ENCODE data around the gene EGFL7. TPM values are rescaled to one million over a fixed set of nuclear protein-coding genes. Genes with fewer than 3 reads are reported as not detected.

Gene EGFL7
- total and polyA plus RNA-seq, 2 of the 8 experiments (the other 6 are each of a cell fraction or from before 2014, with no cell fraction given): 37.8 to 53.4 TPM

DNA sequence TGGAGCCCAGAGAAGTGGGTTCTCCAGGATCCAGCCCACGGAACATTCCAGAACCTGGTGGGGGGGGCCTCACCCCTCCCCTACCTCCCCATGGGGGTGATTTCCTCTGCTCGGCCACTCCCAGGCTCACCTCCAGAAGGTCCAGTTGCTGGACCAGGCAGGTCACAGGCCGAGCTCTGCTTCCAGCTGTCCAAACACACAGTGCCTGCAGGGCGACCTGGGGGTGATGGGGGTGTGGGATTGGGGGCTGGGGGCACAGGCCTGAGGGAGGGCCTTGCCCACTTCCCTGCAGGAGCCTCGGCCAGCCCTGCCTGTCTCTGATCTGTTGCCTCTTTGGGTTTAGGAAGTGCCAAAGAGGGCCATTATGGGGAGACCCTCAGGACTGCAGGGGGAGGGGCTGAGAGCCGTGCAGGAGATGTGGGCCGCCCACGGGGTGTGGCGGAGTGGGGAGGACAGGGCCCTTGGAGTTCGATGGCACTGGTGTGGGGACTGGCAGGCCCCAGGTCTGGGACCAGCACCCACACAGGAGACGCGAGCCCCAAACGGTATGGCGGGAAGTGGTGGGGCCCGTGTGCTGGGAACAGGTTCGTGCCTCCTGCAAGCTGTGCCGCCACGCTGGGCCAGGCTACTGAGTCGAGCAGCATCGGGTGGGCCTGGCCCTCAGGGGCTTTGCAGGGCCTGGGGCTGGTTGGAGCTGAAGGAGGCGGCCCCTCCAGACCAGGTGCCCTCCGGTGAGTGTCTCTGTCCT, 45.6 kb upstream of the EGFL7 start:
- Histone ChIP-seq H4K8ac (ENCODE audit: extremely low read depth, insufficient read depth, low read length) (no peak overlapping the region), H2BK20ac (ENCODE audit: low read length) (no peak overlapping the region), H3K56ac (replicated peaks; ENCODE audit: insufficient read length, low read depth, low read length) (no peak overlapping the region), H3K4ac (replicated peaks; ENCODE audit: insufficient read length, low read depth, low read length) (no peak overlapping the region), H3K79me1 (ENCODE audit: low read depth, low read length) (no peaks in the 10 kb centered on the region), H3K14ac (ENCODE audit: insufficient read length) (no peak overlapping the region), H2BK12ac (ENCODE audit: low read depth, low read length) (no peak overlapping the region), H3K4me1 (replicated peaks in 1 of 4; ENCODE audit: control insufficient read depth in 3 of 4, insufficient read depth in 4 of 4, low read length in 3 of 4) (peaks cover 0 to 6% (median 3%) of the 10 kb centered on the region in 4 experiments; a peak in 6 of 7 replicates), H2BK15ac (ENCODE audit: low read length) (no peak overlapping the region), H3K23ac (ENCODE audit: insufficient read length) (no peak overlapping the region), H3K9me3 (ENCODE audit: insufficient read depth in 2 of 2, low read depth in 1 of 2, low read length in 1 of 2) (no peaks in the 10 kb centered on the region), H3K27ac (ENCODE audit: low read depth, low read length) (no peak overlapping the region), H3K27me3 (replicated peaks in 1 of 4; ENCODE audit: control insufficient read depth in 3 of 4, extremely low read depth in 1 of 4, insufficient read depth in 3 of 4, low read length in 3 of 4) (no peaks in the 10 kb centered on the region), H2BK120ac (replicated peaks; ENCODE audit: low read depth, low read length) (no peak overlapping the region), H3K18ac (ENCODE audit: extremely low read depth, low read length) (no peak overlapping the region), H2AFZ (ENCODE audit: low read length) (no peak overlapping the region), H3K23me2 (ENCODE audit: low read depth, low read length) (no peaks in the 10 kb centered on the region), H3K4me2 (ENCODE audit: insufficient read depth in 1 of 2, low read depth in 2 of 2, low read length in 2 of 2) (no peak overlapping the region), H3K9ac (replicated peaks in 1 of 4; ENCODE audit: extremely low read depth in 1 of 4, low read depth in 3 of 4, low read length in 3 of 4) (no peak overlapping the region), H3K36me3 (ENCODE audit: control insufficient read depth in 2 of 4, insufficient read depth in 4 of 4, low read length in 3 of 4) (no peaks in the 10 kb centered on the region), H3K79me2 (ENCODE audit: control insufficient read depth in 1 of 2, insufficient read depth in 2 of 2, low read length in 2 of 2) (no peaks in the 10 kb centered on the region), H2AK5ac (ENCODE audit: low read depth, low read length) (no peak overlapping the region), H4K91ac (replicated peaks; ENCODE audit: insufficient read length, low read length) (no peak overlapping the region), H2BK5ac (ENCODE audit: low read depth, low read length) (0 out of 2 replicates have a peak overlapping the region, but pooled peaks have one; percentile 35), H4K20me1 (replicated peaks in 1 of 2; ENCODE audit: control insufficient read depth in 1 of 2, insufficient read depth in 2 of 2, low read length in 2 of 2) (no peaks in the 10 kb centered on the region), H3K4me3 (ENCODE audit: extremely low read depth in 1 of 4, insufficient read depth in 2 of 4, low read depth in 3 of 4, low read length in 4 of 4) (no peak overlapping the region), H4K5ac (ENCODE audit: insufficient read length, low read depth, low read length) (no peak overlapping the region)
- ChIA-PET CTCF (ENCODE audit: partially characterized antibody) (interaction anchor here (0.8 to 3.0 kb wide), 10 partner anchors 10 to 251 kb away, joined by 3 to 9 read pairs (median 4); no protein-coding TSS in a partner anchor), POLR2A (ENCODE audit: partially characterized antibody) (no interaction called here)
- WGBS, 2 experiments (ENCODE audit: extremely low coverage in 1 of 2, insufficient coverage in 1 of 2, insufficient read length in 1 of 2, insufficient replicate concordance in 2 of 2, low coverage in 1 of 2, low lambda C conversion rate in 2 of 2, missing lambda C conversion rate in 1 of 2): 92% methylated on average over 18 of the region's 22 CpGs; no CpG with 5 or more reads in 1 of the 2 experiments
- FAIRE-seq (no peak), DNase-seq (ENCODE audit: low read depth in 1 of 2, low spot score in 2 of 2) (peak in 1 of 2 experiments; percentile 45)
- TF ChIP-seq GTF2F1 (IDR thresholded peaks at IDR 0.05; ENCODE audit: borderline replicate concordance, low read depth, low read length): no peak
- no peak for TF ChIP-seq KDM4A (IDR thresholded peaks at IDR 0.05; ENCODE audit: low read depth, low read length, severe bottlenecking)
- TF ChIP-seq POU5F1 (IDR thresholded peaks at IDR 0.05; ENCODE audit: low read depth, low read length): no peak
- TF ChIP-seq RBBP5 (IDR thresholded peaks at IDR 0.05; ENCODE audit: borderline replicate concordance, low read depth, low read length): no peak
- TF ChIP-seq CBX5 (IDR thresholded peaks at IDR 0.05; ENCODE audit: low read depth, low read length): no peak
- TF ChIP-seq, protein P1, sequence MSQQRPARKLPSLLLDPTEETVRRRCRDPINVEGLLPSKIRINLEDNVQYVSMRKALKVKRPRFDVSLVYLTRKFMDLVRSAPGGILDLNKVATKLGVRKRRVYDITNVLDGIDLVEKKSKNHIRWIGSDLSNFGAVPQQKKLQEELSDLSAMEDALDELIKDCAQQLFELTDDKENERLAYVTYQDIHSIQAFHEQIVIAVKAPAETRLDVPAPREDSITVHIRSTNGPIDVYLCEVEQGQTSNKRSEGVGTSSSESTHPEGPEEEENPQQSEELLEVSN (IDR thresholded peaks at IDR 0.05): no peak
- no peak for TF ChIP-seq HDAC2 (IDR thresholded peaks at IDR 0.05; ENCODE audit: borderline replicate concordance in 1 of 2, low read depth in 2 of 2, low read length in 2 of 2)
- no peak for TF ChIP-seq FOSL1 (IDR thresholded peaks at IDR 0.05; ENCODE audit: insufficient read depth, low read depth, low read length)
- TF ChIP-seq TCF12 (IDR thresholded peaks at IDR 0.05; ENCODE audit: low read depth, low read length): no peak
- TF ChIP-seq TBP (IDR thresholded peaks at IDR 0.05; ENCODE audit: low read depth, low read length): no peak
